Neural cell (in vitro differentiated cells): ENCODE data around the gene ZNRD2. TPM values are rescaled to one million over a fixed set of nuclear protein-coding genes. Genes with fewer than 3 reads are reported as not detected.

Experiments used
- H2AFZ ChIP-seq: fragments of 200-600, 300-800 bp; sonication (generic), shearing (Covaris generic); 2 replicates; pipeline ENCODE4 v1.6.0; 2014; ENCODE audit warnings: low read depth, mild to moderate bottlenecking, antibody characterized with exemption, low read length, moderate library complexity
- H3F3A ChIP-seq: fragments of 200-600 bp; shearing (Covaris generic); 2 replicates; pipeline ENCODE4 v1.6.1; 2016; ENCODE audit warnings: mild to moderate bottlenecking, moderate library complexity, mixed read lengths, antibody characterized with exemption, low read length; ENCODE audit not compliant: insufficient read depth, poor library complexity, severe bottlenecking
- H3K27ac ChIP-seq: fragments of 200-600, 300-800 bp; sonication (generic), shearing (Covaris generic); 2 replicates; pipeline ENCODE4 v1.5.1; 2014; ENCODE audit warnings: mild to moderate bottlenecking, low read length, moderate library complexity
- H3K27me3 ChIP-seq: fragments of 300-800, 200-600 bp; sonication (generic), shearing (Covaris generic); 2 replicates; pipeline ENCODE4 v1.6.0; 2014; ENCODE audit warnings: mild to moderate bottlenecking, low read depth, low read length, moderate library complexity; ENCODE audit not compliant: insufficient read depth
- H3K36me3 ChIP-seq: fragments of 300-800, 200-600 bp; sonication (generic), shearing (Covaris generic); 2 replicates; pipeline ENCODE4 v1.5.1; 2014; ENCODE audit warnings: mild to moderate bottlenecking, antibody characterized with exemption, low read length, moderate library complexity; ENCODE audit not compliant: insufficient read depth
- H3K4me2 ChIP-seq: fragments of 300-800, 200-600 bp; sonication (generic), shearing (Covaris generic); 2 replicates; pipeline ENCODE4 v1.6.0; 2014; ENCODE audit warnings: mild to moderate bottlenecking, low read length
- H3K4me3 ChIP-seq: fragments of 300-800, 200-600 bp; sonication (generic), shearing (Covaris generic); 2 replicates; pipeline ENCODE4 v1.5.1; 2014; ENCODE audit warnings: mild to moderate bottlenecking, low read length, moderate library complexity
- H3K79me2 ChIP-seq: fragments of 200-600 bp; shearing (Covaris generic); replicated peaks from 2 replicates; pipeline ENCODE4 v1.6.0; 2014; ENCODE audit warnings: mild to moderate bottlenecking, low read length, moderate library complexity; ENCODE audit not compliant: insufficient read depth
- H3K9ac ChIP-seq: fragments of 300-800, 200-600 bp; sonication (generic), shearing (Covaris generic); 2 replicates; pipeline ENCODE4 v1.6.1; 2016; ENCODE audit warnings: mild to moderate bottlenecking, low read length, mixed read lengths
- H3K9me2 ChIP-seq: fragments of 200-600 bp; shearing (Covaris generic); 2 replicates; pipeline ENCODE4 v1.6.1; 2016; ENCODE audit warnings: mild to moderate bottlenecking, low read length, mixed read lengths; ENCODE audit not compliant: insufficient read depth
- H3K9me3 ChIP-seq: fragments of 200-600, 300-800 bp; sonication (generic), shearing (Covaris generic); 2 replicates; pipeline ENCODE4 v1.6.1; 2016; ENCODE audit warnings: mild to moderate bottlenecking, mixed run types, low read length, moderate library complexity, mixed read lengths
- H4K20me1 ChIP-seq: fragments of 200-600 bp; shearing (Covaris generic); 2 replicates; pipeline ENCODE4 v1.6.1; 2016; ENCODE audit warnings: mild to moderate bottlenecking, mixed run types; ENCODE audit not compliant: insufficient read depth
- EP300 ChIP-seq: fragments of 450-650 bp; conservative IDR thresholded peaks from 2 replicates; pipeline ENCODE4 v1.6.1; 2014; ENCODE audit warnings: antibody characterized with exemption, mild to moderate bottlenecking, moderate library complexity; ENCODE audit not compliant: poor library complexity, severe bottlenecking
- EZH2 ChIP-seq: fragments of 200-600, 300-800 bp; shearing (Covaris generic), sonication (generic); IDR thresholded peaks from 2 replicates; pipeline ENCODE4 v1.6.1; 2014; ENCODE audit warnings: antibody characterized with exemption, low read length, borderline replicate concordance, mild to moderate bottlenecking; ENCODE audit not compliant: insufficient read depth, poor library complexity, severe bottlenecking
- MXI1 ChIP-seq: fragments of 450-650 bp; conservative IDR thresholded peaks from 2 replicates; pipeline ENCODE4 v1.6.1; 2014; ENCODE audit warnings: antibody characterized with exemption, mild to moderate bottlenecking; ENCODE audit not compliant: poor library complexity, severe bottlenecking
- POLR2AphosphoS5 ChIP-seq: IDR thresholded peaks from 2 replicates; pipeline ENCODE4 v1.6.1; 2012
- RAD21 ChIP-seq: fragments of 450-650 bp; conservative IDR thresholded peaks from 2 replicates; pipeline ENCODE4 v1.6.1; 2014; ENCODE audit warnings: antibody characterized with exemption, mild to moderate bottlenecking, moderate library complexity
- SMC3 ChIP-seq: fragments of 450-650 bp; conservative IDR thresholded peaks from 2 replicates; pipeline ENCODE4 v1.6.1; 2014; ENCODE audit warnings: antibody characterized with exemption, mild to moderate bottlenecking, moderate library complexity; ENCODE audit not compliant: poor library complexity
- TAF1 ChIP-seq: IDR thresholded peaks from 2 replicates; pipeline ENCODE4 v1.6.1; 2012; ENCODE audit warnings: low read depth
- polyA plus RNA-seq: library from polyadenylated mRNA; depleted of rRNA; stranded (reverse); fragments of >200 nt; gene quantifications from 2 replicates; pipeline ENCODE4 v1.2.3, GENCODE V29; 2014
- TF ChIP-seq, protein P1 (sequence below): fragments of 450-650 bp; IDR thresholded peaks from 2 replicates; pipeline ENCODE4 v1.5.1; 2014; ENCODE audit warnings: antibody characterized with exemption, mild to moderate bottlenecking, moderate library complexity; ENCODE audit not compliant: poor library complexity, severe bottlenecking
- TF ChIP-seq, protein P2 (sequence below): IDR thresholded peaks from 2 replicates; pipeline ENCODE4 v1.6.1; 2012; ENCODE audit warnings: borderline replicate concordance

ZNRD2 gene
- polyA plus RNA-seq, 1 donor from 2014 or later, result 36.2 TPM

DNA sequence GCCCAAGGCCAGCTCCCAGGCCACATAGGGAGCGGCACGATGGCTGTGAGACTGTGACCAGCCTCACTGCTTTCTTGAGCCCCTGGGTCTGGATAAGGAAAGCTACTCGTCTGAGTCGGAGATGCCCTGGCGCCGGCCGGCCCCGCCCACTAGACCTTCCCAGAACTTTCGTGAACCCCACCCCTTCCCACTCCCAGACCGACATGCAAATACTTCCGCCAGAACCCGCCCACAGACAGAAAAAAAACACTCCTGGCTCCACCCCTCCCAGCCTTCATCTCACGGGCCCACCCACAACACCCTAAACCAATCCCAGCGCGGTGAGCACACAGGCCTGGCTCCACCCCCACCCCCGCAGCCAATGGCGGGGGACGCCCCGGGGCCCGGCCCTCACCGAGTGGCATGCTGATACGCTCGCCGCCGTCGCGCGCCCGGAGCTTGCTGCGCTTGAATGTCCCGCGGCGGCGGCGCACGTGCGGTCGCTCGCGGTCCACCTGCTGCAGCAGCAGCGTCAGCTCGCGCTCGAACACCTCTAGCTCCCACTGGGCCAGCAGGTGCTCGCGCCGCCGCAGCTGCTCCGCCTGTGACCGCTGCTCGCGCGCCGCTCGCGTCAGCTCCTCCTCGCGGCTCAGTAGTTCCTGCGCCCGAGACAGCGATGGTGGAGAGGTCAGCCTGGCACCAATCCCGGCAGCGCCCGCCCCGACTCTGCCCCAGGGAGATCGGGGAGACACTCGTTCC lies 36.8 kb downstream of the ZNRD2 start:
- Histone ChIP-seq H3K36me3 (no peaks in the 10 kb centered on the region), H3K9ac (peak overlapping the region; percentile 23)

DNA sequence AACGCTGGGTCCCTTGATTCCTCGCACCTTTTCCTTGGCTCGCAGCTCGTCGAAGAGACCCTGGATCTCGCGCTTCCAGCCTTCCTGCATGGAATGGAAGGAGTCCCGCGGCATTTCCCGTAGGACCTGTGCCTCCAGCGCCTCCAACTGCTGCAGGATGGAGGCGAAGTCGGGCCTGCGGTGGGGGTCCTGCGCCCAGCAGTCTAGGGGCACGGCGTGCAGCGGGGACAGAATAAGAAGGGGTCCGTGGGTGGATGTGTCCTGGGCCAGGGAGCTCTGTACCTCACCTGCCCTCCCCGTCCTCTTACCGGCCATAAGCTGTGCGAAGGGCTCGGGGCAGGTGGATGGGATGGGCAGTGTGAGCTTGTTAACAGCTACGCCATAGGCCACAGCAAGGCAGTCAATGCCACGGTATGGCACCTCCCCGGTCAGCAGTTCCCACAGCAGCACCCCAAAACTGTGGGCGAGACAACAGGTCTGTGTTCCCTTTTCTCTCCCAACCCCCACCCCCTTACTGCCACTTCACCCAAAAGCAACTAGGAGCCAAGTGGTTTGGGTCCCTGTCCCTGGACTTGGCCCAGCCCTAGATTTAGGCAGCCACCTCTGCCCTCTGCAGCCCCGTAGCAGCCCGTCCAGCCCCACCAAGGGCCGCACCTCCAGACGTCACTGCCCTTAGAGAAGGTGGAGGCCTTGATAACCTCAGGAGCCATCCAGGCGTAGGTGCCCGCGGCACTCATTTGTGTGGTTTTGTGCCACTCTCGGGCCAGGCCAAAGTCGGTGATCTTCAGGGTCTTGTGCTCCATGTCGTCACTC lies 37.5 kb downstream of the ZNRD2 start:
- H3K9me3 ChIP-seq, result no peaks in the 10 kb centered on the region
- peak overlapping the region; percentile 71 for H3K4me3 ChIP-seq
- no peak for TF ChIP-seq SMC3
- TF ChIP-seq, protein P1, sequence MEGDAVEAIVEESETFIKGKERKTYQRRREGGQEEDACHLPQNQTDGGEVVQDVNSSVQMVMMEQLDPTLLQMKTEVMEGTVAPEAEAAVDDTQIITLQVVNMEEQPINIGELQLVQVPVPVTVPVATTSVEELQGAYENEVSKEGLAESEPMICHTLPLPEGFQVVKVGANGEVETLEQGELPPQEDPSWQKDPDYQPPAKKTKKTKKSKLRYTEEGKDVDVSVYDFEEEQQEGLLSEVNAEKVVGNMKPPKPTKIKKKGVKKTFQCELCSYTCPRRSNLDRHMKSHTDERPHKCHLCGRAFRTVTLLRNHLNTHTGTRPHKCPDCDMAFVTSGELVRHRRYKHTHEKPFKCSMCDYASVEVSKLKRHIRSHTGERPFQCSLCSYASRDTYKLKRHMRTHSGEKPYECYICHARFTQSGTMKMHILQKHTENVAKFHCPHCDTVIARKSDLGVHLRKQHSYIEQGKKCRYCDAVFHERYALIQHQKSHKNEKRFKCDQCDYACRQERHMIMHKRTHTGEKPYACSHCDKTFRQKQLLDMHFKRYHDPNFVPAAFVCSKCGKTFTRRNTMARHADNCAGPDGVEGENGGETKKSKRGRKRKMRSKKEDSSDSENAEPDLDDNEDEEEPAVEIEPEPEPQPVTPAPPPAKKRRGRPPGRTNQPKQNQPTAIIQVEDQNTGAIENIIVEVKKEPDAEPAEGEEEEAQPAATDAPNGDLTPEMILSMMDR, result no peak
- no peak for TF ChIP-seq EP300
- TF ChIP-seq MXI1, result no peak
- TF ChIP-seq EZH2, result no peak
- TF ChIP-seq, protein P2, sequence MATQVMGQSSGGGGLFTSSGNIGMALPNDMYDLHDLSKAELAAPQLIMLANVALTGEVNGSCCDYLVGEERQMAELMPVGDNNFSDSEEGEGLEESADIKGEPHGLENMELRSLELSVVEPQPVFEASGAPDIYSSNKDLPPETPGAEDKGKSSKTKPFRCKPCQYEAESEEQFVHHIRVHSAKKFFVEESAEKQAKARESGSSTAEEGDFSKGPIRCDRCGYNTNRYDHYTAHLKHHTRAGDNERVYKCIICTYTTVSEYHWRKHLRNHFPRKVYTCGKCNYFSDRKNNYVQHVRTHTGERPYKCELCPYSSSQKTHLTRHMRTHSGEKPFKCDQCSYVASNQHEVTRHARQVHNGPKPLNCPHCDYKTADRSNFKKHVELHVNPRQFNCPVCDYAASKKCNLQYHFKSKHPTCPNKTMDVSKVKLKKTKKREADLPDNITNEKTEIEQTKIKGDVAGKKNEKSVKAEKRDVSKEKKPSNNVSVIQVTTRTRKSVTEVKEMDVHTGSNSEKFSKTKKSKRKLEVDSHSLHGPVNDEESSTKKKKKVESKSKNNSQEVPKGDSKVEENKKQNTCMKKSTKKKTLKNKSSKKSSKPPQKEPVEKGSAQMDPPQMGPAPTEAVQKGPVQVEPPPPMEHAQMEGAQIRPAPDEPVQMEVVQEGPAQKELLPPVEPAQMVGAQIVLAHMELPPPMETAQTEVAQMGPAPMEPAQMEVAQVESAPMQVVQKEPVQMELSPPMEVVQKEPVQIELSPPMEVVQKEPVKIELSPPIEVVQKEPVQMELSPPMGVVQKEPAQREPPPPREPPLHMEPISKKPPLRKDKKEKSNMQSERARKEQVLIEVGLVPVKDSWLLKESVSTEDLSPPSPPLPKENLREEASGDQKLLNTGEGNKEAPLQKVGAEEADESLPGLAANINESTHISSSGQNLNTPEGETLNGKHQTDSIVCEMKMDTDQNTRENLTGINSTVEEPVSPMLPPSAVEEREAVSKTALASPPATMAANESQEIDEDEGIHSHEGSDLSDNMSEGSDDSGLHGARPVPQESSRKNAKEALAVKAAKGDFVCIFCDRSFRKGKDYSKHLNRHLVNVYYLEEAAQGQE, result no peak
- no peak for TF ChIP-seq TAF1
- no peaks in the 10 kb centered on the region for H3K79me2 ChIP-seq
- H3K27ac ChIP-seq, result no peak overlapping the region
- no peak overlapping the region for H2AFZ ChIP-seq
- no peaks in the 10 kb centered on the region for H3K27me3 ChIP-seq
- H3F3A ChIP-seq, result no peaks in the 10 kb centered on the region
- no peaks in the 10 kb centered on the region for H3K36me3 ChIP-seq
- H4K20me1 ChIP-seq, result no peaks in the 10 kb centered on the region
- peak overlapping the region; percentile 23 for H3K9ac ChIP-seq
- no peak overlapping the region for H3K4me2 ChIP-seq
- no peaks in the 10 kb centered on the region for H3K9me2 ChIP-seq

More for the DNA sequence above, 36.8 kb downstream of the ZNRD2 start:
- Histone ChIP-seq H4K20me1 (no peaks in the 10 kb centered on the region), H3K27ac (no peak overlapping the region), H3K27me3 (no peaks in the 10 kb centered on the region), H3K4me3 (peak overlapping the region; percentile 71), H3K9me2 (no peaks in the 10 kb centered on the region), H3F3A (no peaks in the 10 kb centered on the region), H3K9me3 (no peaks in the 10 kb centered on the region), H3K79me2 (no peaks in the 10 kb centered on the region), H3K4me2 (no peak overlapping the region), H2AFZ (no peak overlapping the region)
- TF ChIP-seq, protein P1, result peak; percentile 32
- TF ChIP-seq, protein P2, result no peak
- TF ChIP-seq POLR2AphosphoS5 (no peak), EP300 (peak; percentile 53), EZH2 (no peak), MXI1 (peak; percentile 100), RAD21 (no peak), SMC3 (peak; percentile 57)
